ENCODE data around the gene GPT2.

- TF ChIP-seq CTCF (IDR thresholded peaks at IDR 0.05) (no peak), POLR2A (IDR thresholded peaks at IDR 0.05) (no peak)
These were observed 3.3 kb downstream of the GPT2 start for GRCh38 chr16:46887524-46887854.
